ENCODE results near the gene NOL6.

DNA sequence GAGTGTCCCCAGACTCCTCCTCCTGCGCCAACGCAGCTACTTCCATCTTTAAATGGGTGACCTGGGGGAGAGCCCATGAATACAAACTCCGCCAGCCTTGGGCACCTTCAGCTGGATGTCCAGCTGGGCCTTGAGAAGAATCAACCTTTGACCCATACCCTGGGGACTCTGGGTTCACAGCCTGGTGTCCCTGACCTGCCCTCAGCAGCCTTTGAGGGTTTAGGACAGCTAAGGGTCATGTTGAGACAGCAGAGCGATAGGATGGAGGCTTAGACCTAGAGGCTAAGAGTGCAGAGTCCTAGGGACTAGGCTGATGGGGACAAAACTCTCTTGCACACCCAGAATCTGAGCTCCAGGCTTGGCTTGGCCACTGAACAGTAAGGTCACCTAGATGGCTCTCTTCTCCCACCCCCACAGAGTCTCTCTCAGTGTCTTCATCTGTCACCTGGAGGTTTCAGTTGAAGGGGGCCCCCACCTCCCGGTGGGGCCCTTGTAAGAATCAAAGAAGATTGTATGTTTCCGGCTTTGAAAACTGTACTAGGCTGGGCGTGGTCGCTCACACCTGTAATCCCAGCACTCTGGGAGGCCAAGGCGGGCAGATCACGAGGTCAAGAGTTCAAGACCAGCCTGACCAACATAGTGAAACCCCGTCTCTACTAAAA, 19.6 kb downstream of the NOL6 start:
- TF ChIP-seq FOXJ3 (CRISPR knock-in tag; IDR thresholded peaks at IDR 0.05) (no peak), CTCF (IDR thresholded peaks at IDR 0.05 in 2 of 3, conservative IDR thresholded peaks at IDR 0.05 in 1 of 3; ENCODE audit: insufficient read depth in 2 of 3, low read depth in 1 of 3, low read length in 3 of 3) (no peak), PKNOX1 (IDR thresholded peaks at IDR 0.05) (no peak), BACH1 (tag; IDR thresholded peaks at IDR 0.05) (no peak)
- TF ChIP-seq, protein P1, sequence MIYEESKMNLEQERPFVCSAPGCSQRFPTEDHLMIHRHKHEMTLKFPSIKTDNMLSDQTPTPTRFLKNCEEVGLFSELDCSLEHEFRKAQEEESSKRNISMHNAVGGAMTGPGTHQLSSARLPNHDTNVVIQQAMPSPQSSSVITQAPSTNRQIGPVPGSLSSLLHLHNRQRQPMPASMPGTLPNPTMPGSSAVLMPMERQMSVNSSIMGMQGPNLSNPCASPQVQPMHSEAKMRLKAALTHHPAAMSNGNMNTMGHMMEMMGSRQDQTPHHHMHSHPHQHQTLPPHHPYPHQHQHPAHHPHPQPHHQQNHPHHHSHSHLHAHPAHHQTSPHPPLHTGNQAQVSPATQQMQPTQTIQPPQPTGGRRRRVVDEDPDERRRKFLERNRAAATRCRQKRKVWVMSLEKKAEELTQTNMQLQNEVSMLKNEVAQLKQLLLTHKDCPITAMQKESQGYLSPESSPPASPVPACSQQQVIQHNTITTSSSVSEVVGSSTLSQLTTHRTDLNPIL (CRISPR knock-in tag; IDR thresholded peaks at IDR 0.05) = no peak
